Measurements from ENCODE around the gene RASGRF1.

DNA sequence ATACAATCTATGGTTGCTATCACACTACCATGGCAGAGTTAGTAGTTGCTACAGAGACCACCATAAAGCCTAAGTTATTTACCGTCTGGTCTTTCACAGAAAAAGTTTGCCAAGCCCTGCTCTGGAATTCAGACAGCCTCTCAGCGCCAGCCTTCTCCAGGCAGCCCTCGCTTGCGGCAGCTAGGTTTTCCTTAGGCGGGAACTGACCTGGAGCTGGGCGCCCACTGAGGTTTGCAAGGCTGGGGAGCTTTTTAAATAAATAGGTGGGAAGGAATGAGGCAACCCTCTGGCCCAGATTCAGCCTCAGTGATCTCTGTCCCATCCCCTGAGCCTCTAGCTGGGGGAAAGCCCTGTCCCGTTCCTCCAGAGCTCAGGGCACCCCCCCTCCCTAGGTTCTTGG lies 146.9 kb downstream of the RASGRF1 start:
- TF ChIP-seq POLR2AphosphoS5 (IDR thresholded peaks at IDR 0.05; ENCODE audit: borderline replicate concordance, low read depth, low read length) (no peak), EZH2 (IDR thresholded peaks at IDR 0.05) (no peak)

Data from SK-N-MC (cell line).